Activated gamma-delta T cell treated with anti-CD3 and anti-CD28 coated beads, Interleukin-2, amount 50 U/mL, for 16 hours (primary cell): Measurements from ENCODE around the gene ABCC10.
"Not testable (repeated sequence)": the region's sequence is repeated elsewhere in the genome, so short reads cannot be mapped to it uniquely, and the experiment has no call there.

Experiments used
- DNase-seq: peaks from one replicate; pipeline ENCODE4 v3.0.0-alpha.2; 2020; ENCODE audit warnings: low read depth

Gene ABCC10, protein sequence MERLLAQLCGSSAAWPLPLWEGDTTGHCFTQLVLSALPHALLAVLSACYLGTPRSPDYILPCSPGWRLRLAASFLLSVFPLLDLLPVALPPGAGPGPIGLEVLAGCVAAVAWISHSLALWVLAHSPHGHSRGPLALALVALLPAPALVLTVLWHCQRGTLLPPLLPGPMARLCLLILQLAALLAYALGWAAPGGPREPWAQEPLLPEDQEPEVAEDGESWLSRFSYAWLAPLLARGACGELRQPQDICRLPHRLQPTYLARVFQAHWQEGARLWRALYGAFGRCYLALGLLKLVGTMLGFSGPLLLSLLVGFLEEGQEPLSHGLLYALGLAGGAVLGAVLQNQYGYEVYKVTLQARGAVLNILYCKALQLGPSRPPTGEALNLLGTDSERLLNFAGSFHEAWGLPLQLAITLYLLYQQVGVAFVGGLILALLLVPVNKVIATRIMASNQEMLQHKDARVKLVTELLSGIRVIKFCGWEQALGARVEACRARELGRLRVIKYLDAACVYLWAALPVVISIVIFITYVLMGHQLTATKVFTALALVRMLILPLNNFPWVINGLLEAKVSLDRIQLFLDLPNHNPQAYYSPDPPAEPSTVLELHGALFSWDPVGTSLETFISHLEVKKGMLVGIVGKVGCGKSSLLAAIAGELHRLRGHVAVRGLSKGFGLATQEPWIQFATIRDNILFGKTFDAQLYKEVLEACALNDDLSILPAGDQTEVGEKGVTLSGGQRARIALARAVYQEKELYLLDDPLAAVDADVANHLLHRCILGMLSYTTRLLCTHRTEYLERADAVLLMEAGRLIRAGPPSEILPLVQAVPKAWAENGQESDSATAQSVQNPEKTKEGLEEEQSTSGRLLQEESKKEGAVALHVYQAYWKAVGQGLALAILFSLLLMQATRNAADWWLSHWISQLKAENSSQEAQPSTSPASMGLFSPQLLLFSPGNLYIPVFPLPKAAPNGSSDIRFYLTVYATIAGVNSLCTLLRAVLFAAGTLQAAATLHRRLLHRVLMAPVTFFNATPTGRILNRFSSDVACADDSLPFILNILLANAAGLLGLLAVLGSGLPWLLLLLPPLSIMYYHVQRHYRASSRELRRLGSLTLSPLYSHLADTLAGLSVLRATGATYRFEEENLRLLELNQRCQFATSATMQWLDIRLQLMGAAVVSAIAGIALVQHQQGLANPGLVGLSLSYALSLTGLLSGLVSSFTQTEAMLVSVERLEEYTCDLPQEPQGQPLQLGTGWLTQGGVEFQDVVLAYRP (N-terminal part only)

DNA sequence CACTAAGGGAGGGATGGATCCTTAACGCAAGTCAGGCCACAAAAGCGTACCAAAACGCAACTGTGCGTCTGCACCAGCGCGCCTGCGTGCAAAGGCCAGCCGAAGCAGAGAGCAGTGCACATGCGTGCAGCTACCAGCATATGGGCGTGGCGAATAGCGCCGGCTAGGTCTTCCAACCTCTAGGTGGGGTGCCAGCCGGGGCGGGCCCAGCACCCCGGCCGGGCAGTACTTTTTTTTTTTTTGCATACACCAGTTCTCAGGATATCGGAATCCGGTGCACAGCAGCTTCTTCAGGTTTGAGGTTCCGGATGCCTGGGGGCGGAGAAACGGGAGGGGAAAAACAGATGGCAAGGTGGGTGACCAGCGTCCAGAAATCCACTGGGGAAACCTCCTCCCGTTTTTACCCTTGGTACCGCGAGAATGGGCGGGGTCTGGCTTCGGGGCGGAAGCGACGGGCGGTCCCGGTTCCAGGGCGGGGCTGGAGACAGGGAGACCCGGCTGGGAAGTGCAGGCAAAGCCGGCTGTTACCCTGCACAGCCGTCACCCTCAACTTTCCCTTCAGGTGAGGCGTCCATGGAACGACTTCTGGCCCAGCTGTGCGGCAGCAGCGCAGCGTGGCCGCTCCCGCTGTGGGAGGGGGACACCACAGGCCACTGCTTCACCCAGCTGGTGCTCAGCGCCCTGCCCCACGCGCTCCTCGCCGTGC lies at the start of gene ABCC10:
ABCC10 (plus strand) TSS at position 136 of the 706 bp plus-strand sequence; CDS start at position 574, 438 bp downstream.
- peak; percentile 89 for DNase-seq

DNA sequence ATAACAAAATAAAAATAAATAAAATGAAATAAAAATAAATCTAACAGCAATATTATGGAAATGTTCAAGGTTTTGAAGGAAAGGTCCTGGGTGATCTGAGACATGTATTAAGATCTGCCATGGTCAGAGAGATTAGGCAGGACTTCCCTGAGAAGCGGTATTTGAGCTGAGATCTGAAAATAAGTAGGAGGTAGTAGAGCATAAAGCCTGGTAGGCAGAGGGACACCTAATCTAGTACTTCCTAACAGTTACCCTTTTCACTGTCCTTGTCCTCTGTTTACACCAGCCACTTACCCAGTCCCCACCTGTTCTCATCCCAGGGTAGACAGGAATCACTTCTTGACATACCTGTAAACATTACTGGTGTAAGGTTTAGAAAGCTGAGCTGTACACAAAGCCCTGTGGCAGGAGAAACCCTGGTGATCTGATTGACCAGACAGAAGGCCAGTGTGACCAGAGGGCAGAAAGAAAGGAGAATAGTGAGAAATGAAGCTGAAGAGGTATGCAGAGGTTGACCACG lies 49.6 kb upstream of the ABCC10 start:
- no peak for DNase-seq

DNA sequence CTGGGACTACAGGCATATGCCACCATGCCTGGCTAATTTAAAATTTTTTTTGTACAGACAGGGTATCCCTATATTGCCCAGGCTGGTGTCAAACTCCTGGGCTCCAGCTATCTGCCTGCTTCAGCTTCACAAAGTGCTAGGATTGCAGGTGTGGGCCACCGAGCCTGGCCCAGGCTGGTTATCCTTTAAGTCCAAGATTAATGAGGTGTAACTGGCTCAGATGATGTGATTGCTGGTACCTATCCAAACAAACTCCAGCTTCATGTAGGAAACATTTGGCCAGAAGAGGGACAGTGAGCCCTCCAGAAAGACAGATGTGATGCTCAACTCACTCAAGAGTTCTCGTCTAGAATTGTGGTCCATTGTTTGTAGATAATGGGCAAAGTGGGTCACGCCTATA lies 48.7 kb upstream of the ABCC10 start:
- DNase-seq: no peak

DNA sequence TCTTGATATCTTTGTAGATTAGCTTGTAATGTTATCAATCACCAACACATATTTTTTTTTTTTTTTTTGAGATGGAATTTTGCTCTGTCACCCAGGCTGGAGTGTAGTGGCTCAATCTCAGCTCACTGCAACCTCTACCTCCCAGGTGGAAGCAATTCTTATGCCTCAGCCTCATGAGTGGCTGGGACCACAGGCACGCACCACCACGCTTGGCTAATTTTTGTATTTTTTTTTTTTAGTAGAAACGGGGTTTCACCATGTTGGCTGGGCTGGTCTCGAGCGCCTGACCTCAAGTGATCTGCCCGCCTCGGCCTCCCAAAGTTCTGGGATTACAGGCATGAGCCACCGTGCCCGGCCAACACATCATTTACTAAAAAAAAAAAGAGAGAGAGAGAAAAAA lies 46.5 kb upstream of the ABCC10 start:
- DNase-seq: not testable (repeated sequence)

DNA sequence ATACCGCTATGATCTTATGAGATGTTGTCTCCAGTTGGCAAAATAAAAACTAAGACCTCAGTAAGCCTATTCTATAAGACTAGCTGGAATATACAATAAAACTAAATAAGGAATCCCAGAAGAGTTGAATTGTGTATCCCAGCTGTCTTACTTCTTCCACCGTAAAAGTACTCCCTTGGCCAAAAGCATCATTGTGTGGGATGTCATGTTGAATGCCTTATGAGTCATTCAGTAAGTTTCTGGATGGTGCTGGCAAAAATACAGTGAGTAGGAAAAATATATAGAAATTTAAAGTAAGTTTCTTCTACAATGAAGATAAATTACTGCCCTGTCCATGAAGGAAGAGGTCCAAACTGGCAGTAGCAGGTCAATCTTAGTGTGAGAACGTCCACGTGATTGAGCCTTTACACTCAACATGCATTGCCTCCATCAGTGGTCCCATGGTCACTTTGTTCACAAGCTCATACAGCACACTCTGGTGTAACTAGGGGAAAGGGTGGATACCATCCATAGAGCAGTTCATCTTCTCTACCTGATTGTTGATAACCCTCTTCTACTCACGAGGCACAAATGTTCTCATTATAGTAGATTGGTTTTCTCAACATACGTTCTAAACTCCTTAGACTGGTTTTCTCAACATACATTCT lies 44.2 kb upstream of the ABCC10 start:
- no peak for DNase-seq

DNA sequence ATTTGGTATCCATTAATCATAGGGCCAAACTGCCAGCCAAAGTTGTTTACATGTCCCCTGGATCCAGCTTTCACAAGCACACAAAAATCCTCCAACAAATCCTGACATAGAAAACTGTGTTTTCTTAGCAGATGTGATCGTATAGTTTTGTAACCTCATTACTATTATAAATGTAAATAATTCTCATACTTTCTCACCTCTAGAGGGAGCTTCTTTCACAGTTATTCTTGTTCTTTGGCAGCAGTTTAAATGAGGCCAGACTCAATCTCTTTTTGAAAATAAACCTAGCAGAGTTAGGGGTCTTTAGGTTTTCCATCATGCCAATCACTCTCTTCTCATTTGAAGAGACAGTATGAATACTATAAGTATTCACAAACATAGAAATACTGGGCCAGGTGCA lies 40.8 kb upstream of the ABCC10 start:
- DNase-seq: no peak

DNA sequence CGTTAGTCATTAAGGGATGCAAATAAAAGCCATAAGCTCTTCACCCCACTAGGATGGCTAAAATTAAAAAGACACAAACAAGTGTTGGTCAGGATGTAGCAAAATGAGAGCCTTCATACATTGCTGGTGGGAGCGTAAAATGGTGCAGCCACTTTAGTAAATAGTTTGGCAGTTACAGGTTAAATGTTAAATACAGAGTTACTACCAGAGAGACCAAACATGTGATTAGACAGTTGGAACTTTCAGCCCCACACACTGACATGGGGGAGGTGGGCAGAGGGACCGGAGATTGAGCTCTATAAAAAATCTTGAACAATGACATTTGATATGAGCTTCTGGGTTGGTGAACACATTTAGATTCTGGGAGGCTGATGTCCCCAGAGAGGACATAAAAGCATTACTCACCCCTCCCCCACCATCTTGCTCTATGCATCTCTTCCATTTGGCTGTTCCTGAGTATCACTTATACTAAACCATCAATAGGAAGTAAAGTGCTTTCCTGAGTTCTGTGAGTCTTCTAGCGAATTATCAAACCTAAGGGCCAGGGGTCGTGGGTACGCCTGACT lies 37.5 kb upstream of the ABCC10 start:
- no peak for DNase-seq

DNA sequence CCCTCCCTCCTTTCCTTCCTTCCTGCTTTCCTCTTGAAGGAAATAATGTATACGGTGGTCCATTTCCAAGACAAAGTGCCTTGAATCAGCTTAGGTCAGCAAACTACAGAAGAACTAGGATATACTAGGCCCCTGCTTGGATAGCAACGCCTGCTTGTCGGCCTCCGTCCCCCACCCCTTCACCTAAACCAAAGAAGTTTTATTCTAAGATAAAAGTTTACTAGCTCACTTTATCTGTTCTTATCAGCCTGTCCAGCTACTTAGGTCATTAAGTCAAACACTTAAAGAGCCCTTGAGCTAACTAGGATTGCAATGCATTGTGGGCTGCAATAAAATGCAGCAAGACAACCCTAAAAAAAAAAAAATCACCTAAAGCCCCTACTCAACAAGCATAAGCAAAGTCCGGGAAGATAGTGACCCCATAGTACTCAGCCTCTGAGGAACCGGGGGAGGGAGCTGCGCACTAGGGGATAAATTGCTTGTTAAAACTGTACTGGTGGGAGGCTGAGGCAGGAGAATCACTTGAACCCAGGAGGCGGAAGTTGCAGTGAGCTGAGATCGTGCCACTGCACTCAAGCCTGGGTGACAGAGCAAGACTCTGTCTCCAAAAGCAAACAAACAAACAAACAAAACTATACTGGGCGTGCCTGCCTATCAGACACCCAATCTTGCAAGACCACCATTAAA lies 36.4 kb upstream of the ABCC10 start:
- DNase-seq: not testable (repeated sequence)

DNA sequence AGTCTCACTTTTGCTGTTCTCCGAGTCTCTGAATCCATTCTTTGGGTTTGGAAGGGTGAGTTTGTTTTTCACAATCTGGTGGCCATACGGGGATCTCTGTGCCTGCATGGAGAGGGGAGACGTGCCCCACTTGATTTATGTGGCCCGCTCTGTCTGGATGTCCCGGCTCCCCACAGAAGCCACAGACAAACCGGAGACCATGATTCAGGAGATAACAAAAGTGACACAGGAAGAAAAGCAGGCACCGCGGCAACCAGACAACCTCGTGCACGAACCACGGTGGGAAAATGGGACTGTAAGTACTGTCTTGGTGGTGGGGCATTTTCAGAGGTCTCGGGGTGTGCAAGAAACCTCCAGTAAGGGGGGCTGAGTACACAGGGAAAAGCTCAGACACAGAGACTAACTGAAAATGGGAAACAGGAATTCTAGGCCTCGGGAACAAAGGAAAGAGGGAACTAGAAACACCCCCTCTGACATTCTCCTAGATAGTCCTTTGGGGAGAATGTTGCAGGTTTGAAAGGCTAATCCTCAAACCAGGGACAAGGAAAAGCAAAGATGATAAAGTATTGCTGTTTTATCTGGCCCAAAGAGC lies 35.8 kb upstream of the ABCC10 start:
- DNase-seq: peak; percentile 37

DNA sequence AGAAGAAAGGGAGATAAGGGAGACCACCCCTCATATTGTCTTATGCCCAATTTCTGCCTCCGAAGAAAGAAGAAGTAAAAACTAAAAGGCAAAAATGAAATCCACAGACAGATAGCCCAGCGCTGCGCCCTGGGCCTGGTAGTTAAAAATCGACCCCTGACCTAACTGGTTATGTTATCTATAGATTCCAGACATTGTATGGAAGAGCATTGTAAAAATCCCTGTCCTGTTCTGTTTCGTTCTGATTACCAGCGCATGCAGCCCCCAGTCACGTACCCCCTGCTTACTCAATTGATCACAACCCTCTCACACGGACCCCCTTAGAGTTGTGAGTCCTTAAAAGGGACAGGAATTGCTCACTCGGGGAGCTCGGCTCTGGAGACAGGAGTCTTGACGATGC lies 34.2 kb upstream of the ABCC10 start:
- DNase-seq: not testable (repeated sequence)

DNA sequence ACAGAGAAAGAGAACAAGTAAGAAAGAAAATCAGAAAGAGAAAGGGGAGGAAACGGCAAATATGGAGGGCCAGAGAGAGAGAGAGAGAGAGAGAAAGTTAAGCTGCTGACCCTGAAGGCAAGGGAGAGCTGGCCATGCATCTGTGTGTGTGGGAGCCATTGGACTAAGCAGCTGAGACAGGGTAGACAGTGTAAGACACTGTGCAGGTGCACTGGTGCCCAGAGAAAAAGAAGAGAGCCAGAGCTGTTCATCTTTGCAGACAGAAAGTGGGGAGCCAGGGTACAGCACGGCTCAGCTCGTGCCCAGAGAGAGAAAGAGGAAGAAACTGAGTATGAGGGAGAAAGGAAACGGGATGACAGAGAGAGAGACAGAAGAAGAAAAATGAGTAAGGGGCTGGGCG lies 33.7 kb upstream of the ABCC10 start:
- no peak for DNase-seq

DNA sequence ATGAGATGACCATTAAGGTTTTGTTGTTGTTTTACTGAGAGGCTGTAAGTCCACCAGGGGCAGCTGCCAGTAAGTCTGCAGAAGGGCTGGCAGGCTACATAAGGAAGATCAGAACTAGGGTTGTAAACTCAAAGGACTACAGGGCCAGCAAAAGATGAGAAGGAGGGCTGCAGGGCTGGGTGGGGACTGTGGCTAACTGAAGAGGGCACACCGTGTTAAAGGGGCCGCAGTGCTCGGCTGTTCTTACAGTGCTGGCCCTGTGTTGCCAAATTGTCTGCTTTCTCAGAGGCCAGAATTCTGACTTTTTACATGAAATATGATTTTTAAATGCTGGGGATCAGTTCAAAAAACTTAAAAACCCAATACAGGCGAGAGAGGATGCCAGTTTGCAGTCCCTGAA lies 32.4 kb upstream of the ABCC10 start:
- DNase-seq: no peak

DNA sequence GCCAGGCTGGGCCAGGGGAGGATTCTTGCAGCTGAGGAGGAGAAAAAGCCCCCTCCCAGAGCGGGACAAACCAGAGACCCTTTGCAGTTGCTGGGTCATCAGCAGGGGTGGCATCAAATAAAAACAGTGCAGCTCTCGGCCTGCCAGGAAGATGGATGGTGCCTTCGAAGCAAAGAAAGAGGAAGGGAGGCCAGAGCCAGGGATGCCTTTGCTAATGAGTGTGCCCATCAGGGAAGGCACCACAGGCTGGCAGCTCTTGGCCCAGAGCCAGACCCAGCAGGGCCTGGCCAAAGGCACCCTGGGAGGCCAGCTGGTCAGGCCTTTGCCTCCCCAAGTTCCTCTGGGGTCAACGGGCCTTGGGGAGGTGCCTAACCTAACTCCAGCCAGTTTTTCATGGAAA lies 31.6 kb upstream of the ABCC10 start:
- DNase-seq: no peak

DNA sequence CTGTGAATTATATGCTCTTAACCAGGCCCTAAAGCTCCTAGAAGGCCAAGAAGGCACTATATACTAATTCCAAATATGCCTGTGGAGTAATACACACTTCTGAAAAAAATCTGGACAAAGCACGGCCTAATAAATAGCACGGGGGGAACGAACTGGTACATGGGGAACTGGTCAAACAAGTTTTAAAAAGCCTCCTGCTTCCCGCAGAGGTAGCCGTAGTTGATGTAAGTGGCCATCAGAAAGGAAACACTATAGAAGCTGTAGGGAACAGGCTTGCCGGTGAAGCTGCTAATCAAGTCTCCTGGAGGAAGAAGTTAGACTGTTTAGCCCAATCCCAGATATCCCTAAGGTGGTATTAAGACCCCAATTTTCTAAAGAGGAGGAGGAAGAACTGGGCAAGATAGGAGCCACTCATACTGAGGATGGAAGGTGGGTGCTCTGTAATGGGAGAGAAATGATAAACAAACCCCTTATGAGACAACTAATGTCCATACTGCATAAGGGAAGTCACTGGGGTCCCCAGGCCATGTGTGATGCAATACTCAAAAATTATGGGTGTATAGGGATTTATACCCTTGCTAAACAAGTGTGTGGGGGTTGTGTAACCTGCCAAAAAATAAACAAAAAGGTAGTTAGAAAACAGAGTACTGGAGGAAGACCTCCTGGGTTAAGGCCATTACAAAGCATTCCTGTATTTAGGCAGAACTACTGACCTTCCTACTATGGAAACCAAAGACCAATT lies 30.8 kb upstream of the ABCC10 start:
- DNase-seq: no peak

DNA sequence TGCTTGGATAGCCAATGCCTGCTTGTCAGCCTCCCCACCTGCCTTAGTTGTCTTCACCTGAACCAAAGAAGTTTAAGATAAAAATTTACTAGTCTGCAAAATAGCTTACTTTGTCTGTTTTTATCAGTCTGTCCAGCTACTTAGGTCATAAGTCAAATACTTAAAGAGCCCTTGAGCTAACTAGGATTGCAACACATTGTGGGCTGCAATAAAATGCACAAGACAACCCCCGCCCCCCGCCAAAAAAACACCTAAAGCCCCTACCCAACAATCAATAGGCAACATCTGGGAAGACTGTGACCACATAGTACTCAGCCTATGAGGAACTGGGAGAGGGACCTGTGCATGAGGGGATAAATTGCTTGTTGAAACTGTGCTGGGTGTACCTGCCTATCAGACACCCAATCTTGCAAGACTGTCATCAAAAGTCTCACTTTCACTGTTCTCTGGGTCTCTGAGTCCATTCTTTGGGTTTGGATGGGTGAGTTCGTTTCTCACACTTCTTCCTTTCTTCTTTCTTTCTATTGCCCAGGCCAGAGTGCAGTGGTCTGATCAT lies 27.3 kb upstream of the ABCC10 start:
- DNase-seq: no peak

DNA sequence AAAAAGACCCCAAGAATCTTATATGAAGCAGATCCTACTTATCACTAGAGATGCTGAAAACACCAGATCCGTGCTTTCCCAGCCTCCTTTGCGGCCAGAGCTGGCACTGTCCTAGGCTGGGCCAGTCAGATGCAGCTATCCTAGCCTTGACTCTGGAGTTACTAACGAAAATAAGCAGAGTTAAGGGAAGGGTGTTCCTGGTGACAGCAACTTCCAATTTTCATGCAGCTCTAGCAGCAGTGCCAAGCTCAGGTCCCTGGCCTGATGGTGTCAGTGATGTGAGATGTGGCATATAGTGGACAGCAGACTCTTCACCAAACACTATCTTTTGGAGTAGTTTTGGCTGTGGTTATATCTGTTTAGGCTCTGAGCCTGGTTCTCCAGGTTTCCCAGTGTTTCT lies 25.6 kb upstream of the ABCC10 start:
- DNase-seq: no peak

DNA sequence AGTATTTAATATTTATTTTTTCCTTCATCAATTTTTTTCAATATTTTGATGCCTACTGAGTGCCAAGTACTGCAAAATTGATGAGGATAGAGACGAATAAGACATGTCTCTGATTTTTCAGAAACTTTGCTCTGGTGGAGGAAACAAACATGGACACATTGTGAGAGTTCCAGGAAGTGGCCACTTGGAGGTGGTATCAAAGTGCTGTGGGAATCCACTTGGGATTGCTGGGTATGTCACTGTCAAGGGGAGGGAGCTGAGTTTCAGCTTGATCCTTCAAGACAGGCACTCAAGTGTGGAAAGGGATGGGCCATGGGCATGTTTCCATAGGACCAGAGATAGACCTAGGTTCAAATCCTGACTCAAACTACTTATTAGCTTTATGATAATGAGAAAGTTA lies 24.5 kb upstream of the ABCC10 start:
- no peak for DNase-seq

DNA sequence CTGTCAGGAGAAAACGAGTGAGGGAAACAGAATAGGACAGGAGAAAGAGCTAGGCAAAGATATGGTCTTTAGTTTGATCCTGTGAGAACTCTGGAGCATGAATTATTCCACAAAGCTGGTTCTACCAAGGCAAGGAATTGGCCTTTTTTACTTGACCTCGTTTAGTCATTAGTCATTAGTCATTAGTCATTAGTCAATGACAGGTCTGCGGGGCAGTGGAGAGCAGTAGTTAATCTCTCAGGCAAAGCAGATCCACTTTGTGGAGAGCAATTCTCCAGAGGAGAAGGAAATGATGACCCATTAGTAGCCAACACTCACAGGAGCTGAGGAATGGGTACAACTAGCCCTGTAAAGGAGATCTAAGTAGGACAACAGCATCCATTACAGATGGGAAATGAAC lies 22.0 kb upstream of the ABCC10 start:
- DNase-seq: no peak

DNA sequence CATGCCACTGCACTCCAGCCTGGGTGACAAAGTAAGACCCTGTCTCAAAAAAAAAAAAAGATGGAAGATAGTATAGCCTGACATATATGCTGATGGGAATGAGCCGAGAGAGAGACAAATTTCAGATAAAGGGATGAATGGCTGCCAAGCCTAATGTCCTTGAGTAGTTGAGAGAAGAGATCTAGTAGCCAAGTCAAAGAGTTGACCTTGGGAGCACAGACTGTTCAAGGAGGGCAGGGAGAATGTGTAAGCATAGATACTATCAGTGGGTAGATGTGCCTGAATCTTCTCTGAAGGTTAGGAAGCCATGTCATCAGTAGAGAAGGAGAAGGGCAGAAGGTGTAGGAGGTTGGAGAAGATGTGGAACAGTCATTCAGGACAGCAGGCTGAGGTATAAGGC lies 20.0 kb upstream of the ABCC10 start:
- no peak for DNase-seq
